Muscle of leg (tissue), 11 donors: ENCODE measurements around the gene CTNS. TPM values are rescaled to one million over a fixed set of nuclear protein-coding genes. Genes with fewer than 3 reads are reported as not detected.

Experiments
- DNase-seq: peaks from one replicate; pipeline ENCODE4 v3.0.0; 2013
- H3K27ac ChIP-seq: one replicate; pipeline ENCODE4 v1.5.1; 2013; ENCODE audit warnings: mild to moderate bottlenecking, low read length, control low read depth
- H3K27me3 ChIP-seq: one replicate; pipeline ENCODE4 v1.6.1; 2013; ENCODE audit warnings: low read length; ENCODE audit not compliant: control insufficient read depth, insufficient read depth
- H3K36me3 ChIP-seq: one replicate; pipeline ENCODE4 v1.6.1; 2013; ENCODE audit warnings: low read length; ENCODE audit not compliant: control insufficient read depth, insufficient read depth
- H3K4me1 ChIP-seq: one replicate; pipeline ENCODE4 v1.6.1; 2013; ENCODE audit warnings: low read length; ENCODE audit not compliant: control insufficient read depth, insufficient read depth
- H3K4me3 ChIP-seq: one replicate; pipeline ENCODE4 v1.5.1; 2013; ENCODE audit warnings: low read length, control low read depth
- H3K9me3 ChIP-seq: replicated peaks from 2 replicates; pipeline ENCODE4 v1.6.1; 2013; ENCODE audit warnings: low read depth, low read length; ENCODE audit not compliant: control insufficient read depth
- WGBS: methylation state at CpG from one replicate; pipeline ENCODE4 v1.1.5; 2013; ENCODE audit warnings: missing lambda C conversion rate; ENCODE audit not compliant: insufficient coverage; 5-methylcytosine and 5-hydroxymethylcytosine counted together
- polyA plus RNA-seq, 8 donors: library from polyadenylated mRNA; unstranded; fragments of 120-200 nt; gene quantifications; one replicate each; pipeline versions ENCODE4 v1.2.1 to v1.2.3, GENCODE V29; 2013; ENCODE audit warnings: inconsistent platforms in 1 of 8, low replicate concordance in 1 of 8; ENCODE audit not compliant: insufficient read length in 8 of 8, insufficient read depth in 1 of 8
- total RNA-seq: library from RNA; stranded (reverse); fragments of 120-200 nt; gene quantifications from one replicate; pipeline ENCODE4 v1.2.4, GENCODE V29; 2013

The CTNS gene
- total and polyA plus RNA-seq, 9 donors = 7.2 to 10.1 (median 8.4) TPM

DNA sequence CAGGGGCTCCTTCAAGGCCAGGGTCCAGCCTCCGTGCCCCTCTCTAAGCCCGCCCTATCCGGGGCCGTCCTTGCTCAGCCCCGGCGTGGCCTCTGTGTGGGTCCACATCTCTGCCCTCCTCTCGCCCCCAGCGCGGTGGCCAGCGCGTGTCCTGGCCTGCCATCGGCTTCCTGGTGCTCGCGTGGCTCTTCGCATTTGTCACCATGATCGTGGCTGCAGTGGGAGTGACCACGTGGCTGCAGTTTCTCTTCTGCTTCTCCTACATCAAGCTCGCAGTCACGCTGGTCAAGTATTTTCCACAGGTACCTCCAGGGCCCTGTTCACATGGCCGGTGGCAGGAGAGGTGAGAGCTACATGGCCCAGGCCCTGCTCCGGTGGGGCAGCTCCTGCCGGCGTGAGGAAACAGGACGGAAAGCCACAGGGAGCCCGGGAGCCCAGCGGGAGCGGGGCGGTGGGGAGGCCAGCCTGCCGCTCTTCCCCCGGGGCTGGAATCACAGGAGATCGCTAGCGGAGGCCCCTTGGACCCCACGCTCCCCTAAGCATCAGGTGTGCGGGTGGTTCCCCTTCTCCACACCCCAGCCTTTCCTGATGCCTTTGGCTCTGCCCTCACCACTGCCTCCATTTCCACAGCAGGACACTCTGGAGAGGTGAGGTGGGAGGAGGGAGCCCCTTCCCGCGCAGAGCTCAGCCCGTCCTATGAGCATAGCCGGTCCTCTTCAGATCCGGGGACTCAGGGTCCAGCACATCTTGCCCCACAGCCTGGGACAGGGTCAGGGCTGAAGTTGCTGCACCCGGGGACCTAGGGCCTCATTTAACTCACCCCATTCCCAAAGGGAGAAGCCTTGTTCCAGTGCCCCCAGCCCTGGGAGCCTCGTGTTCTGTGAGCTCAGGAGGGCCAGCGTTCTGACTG is 21.6 kb downstream of the CTNS start:
- Histone ChIP-seq H3K27ac (no peak overlapping the region), H3K4me3 (no peak overlapping the region), H3K9me3 (no peaks in the 10 kb centered on the region), H3K4me1 (peaks cover 25% of the 10 kb centered on the region), H3K27me3 (no peaks in the 10 kb centered on the region), H3K36me3 (peaks cover 37% of the 10 kb centered on the region)
- no peak for DNase-seq
- 85% methylated on average over 27 of the region's 42 CpGs for WGBS

DNA sequence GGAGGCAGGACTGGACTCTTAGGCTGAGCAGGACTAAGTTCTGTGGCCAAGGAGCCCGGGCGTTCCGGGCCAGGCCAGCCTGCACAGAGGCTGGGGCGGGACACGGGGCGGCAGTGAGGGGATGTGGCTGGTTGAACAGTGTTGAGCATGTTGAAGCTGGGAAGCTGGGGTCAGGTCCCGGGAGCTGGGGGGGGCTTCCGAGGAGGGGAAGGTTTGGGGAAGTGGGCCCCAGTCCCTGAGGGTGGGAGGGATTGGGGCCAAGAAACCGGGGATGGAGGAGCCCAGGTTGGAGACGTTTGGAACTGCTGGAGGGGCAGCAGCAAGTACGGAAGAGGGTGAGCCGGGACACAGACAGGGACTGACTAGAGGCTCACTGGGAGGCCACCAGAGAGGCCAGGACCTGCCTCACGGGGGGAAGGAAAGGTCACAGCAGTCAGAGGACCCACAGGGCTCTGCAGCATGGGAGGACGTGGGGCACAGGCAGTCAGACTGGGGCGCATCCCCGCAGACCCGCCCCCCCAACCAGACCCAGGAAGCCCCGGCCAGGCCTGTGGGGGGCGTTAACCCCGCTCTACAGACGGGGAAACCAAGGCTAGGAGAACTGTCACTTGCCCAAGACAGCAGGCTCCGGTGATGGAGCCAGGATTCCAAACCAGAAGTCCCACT is 22.4 kb downstream of the CTNS start:
- Histone ChIP-seq H3K4me1 (peaks cover 28% of the 10 kb centered on the region), H3K27me3 (no peaks in the 10 kb centered on the region), H3K9me3 (no peaks in the 10 kb centered on the region), H3K27ac (peak overlapping the region; percentile 59), H3K4me3 (no peak overlapping the region), H3K36me3 (peaks cover 45% of the 10 kb centered on the region)
- DNase-seq = no peak
- WGBS = 42% methylated on average over 13 of the region's 22 CpGs

DNA sequence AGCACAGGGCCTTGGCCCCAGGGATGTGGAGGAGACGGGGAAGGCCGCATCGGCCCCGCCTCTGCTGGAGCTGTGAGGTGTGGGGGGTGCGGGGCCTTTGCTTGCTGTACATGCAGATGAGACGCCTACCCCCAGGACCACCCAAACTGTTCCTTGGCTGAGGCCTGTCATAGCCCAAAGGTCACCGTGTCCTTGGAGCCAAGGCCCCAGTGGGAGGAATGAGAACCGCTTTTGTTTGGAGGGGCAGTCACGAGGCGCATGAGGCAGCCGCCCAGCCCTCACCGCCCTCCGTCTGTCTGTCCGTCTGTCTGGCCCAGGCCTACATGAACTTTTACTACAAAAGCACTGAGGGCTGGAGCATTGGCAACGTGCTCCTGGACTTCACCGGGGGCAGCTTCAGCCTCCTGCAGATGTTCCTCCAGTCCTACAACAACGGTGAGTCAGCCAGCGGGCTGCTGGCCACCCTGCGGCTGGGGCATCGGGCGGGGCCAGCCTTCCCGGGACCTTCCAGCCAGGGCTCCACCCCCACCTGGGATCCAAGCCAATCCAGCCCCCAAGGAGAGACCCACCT is 23.1 kb downstream of the CTNS start:
- DNase-seq = peak; percentile 65
- peak overlapping the region; percentile 59 for H3K27ac ChIP-seq

DNA sequence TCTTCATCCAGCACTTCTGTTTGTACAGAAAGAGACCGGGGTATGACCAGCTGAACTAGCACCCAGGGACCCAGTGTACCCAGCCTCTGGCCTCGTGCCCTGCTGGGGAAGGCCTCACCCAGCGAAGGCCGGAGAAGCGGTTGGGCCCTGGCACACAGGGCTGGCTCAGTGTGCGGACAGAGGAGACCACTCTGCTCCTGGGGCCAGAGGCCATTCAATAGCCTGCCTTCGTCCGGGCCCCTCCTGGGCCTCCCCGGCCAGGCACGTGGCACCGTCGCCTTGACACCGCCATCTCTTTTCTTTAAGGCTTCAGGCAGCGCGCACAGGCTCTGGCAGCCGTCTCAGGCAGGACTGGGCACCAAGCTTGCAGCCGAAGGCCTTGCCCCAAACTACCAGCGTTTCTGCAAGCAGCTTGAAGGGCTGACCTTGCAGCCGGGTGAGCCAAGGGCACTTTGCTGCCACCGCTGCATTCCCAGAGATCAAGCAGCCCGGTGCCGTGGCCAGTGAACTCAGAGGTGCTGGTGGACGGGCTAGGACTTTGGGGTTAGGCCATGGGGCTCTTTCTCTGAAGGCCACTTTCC is 23.8 kb downstream of the CTNS start:
- Histone ChIP-seq H3K27ac (peak overlapping the region; percentile 59), H3K36me3 (peaks cover 56% of the 10 kb centered on the region), H3K9me3 (no peaks in the 10 kb centered on the region), H3K4me3 (no peak overlapping the region), H3K4me1 (peaks cover 28% of the 10 kb centered on the region), H3K27me3 (no peaks in the 10 kb centered on the region)
- no peak for DNase-seq
- WGBS = 90% methylated on average over 23 of the region's 23 CpGs

More for the DNA sequence above, 23.1 kb downstream of the CTNS start:
- Histone ChIP-seq H3K9me3 (no peaks in the 10 kb centered on the region), H3K4me3 (no peak overlapping the region), H3K4me1 (peaks cover 28% of the 10 kb centered on the region), H3K27me3 (no peaks in the 10 kb centered on the region), H3K36me3 (peaks cover 52% of the 10 kb centered on the region)
- 42% methylated on average over 10 of the region's 22 CpGs for WGBS

DNA sequence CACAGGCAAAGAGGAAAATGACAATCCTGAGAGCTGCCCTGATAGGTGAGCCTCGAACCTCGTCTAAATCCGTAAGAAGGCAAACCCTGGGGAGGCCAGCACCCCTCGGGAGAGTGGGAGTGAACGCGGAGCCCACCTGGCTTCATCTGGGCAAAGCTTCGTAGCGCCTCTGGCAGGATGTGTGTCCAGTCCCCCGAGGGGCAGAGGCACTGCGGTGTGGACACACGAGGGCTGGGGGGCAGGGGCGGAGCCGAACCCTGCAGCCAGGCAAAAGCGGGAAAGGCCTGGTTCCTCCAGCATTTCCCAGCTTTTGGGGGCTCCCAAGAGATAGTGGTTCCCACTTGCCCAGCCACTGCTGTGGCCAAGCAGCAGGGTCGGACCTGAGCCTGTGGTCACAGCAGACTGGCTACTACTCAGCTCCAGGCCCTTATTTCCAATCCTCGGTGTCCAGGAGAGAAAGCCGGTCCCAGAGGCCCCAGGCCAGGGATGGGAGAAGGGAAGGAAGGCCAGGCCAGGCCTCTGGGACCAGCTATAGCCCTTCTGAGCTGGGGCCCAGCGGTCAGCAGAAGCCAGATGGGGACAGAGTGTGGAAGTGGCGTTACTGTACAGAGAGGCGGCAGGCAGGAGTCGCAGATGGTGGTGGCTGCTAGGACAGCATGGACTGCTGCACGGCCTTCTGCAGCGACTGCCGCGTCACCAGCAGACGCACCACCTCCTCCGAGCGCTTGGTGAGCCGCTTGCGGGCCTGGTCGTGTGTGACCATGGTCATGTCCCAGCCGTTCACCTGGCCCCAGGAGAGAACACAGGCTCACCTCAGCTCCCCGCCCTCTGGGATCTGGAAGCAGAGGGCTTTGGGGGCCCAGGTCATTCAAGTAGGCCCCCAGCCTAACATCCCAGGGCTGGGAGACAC is 26.8 kb downstream of the CTNS start:
- no peak for DNase-seq
- Histone ChIP-seq H3K27ac (no peak overlapping the region), H3K27me3 (no peaks in the 10 kb centered on the region), H3K9me3 (no peaks in the 10 kb centered on the region), H3K4me3 (no peak overlapping the region), H3K4me1 (peaks cover 47% of the 10 kb centered on the region), H3K36me3 (peaks cover 48% of the 10 kb centered on the region)
- WGBS = 70% methylated on average over 31 of the region's 33 CpGs

DNA sequence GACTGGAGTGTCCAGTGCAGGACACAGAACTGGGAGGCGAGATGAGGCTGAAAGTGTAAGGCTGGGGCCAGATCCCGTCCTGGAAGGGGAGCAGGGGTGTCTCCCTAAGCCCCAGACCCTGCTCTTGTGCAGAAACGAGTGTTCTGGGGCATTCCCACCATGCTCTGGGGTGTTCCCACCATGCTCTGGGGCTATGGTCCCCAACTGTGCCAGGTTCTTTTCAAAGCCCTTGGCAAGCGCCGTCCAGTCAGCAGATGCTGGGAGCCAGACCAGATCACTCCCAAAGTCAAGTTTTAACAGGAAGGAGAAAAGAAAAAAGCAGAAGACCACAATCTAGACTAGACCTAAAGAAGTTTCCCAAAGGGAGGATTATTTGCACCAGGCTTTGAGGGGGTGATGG is 29.3 kb downstream of the CTNS start:
- peaks cover 41% of the 10 kb centered on the region for H3K36me3 ChIP-seq
- H3K4me1 ChIP-seq = peaks cover 38% of the 10 kb centered on the region
- H3K4me3 ChIP-seq = no peak overlapping the region
- H3K27ac ChIP-seq = no peak overlapping the region
- no peaks in the 10 kb centered on the region for H3K9me3 ChIP-seq
- no peaks in the 10 kb centered on the region for H3K27me3 ChIP-seq
- no peak for DNase-seq
- WGBS = 79% methylated on average over 4 of the region's 5 CpGs

GRCh38 chr17:3666516-3666915 is 30.0 kb downstream of the CTNS start:
- H3K4me3 ChIP-seq = no peak overlapping the region
- 57% methylated on average over 1 of the region's 6 CpGs for WGBS

GRCh38 chr17:3667366-3668278 is 31.1 kb downstream of the CTNS start:
- DNase-seq = peak; percentile 97
- no peaks in the 10 kb centered on the region for H3K9me3 ChIP-seq
- peak overlapping the region; percentile 99 for H3K27ac ChIP-seq
- peaks cover 36% of the 10 kb centered on the region for H3K36me3 ChIP-seq
- 0% methylated on average over 30 of the region's 39 CpGs for whole genome bisulfite sequencing
- peak overlapping the region; percentile 91 for H3K4me3 ChIP-seq
- peaks cover 38% of the 10 kb centered on the region for H3K4me1 ChIP-seq
- no peaks in the 10 kb centered on the region for H3K27me3 ChIP-seq

More at GRCh38 chr17:3666516-3666915, 30.0 kb downstream of the CTNS start:
- no peak for DNase-seq
- H3K4me1 ChIP-seq = peaks cover 38% of the 10 kb centered on the region
- no peak overlapping the region for H3K27ac ChIP-seq
- peaks cover 38% of the 10 kb centered on the region for H3K36me3 ChIP-seq
- H3K9me3 ChIP-seq = no peaks in the 10 kb centered on the region
- no peaks in the 10 kb centered on the region for H3K27me3 ChIP-seq
